H9 (cell line): ENCODE data around the gene NRXN2. TPM values are rescaled to one million over a fixed set of nuclear protein-coding genes. Genes with fewer than 3 reads are reported as not detected.

Experiments
- DNase-seq: peaks from one replicate; pipeline ENCODE4 v3.0.0-alpha.2; 2017
- H2AFZ ChIP-seq: one replicate; pipeline ENCODE4 v1.6.1; 2013; ENCODE audit warnings: mild to moderate bottlenecking, low read length, control low read depth, moderate library complexity
- H2AK5ac ChIP-seq: 2 replicates; pipeline ENCODE4 v1.6.1; 2013; ENCODE audit warnings: low read length, control low read depth, mixed read lengths; ENCODE audit not compliant: insufficient read length
- H2BK120ac ChIP-seq: one replicate; pipeline ENCODE4 v1.6.1; 2013; ENCODE audit warnings: low read depth, mild to moderate bottlenecking, low read length, control low read depth, inconsistent platforms; ENCODE audit not compliant: poor library complexity, severe bottlenecking
- H2BK12ac ChIP-seq: 2 replicates; pipeline ENCODE4 v1.6.1; 2013; ENCODE audit warnings: low read length, control low read depth, mixed read lengths, low read depth; ENCODE audit not compliant: insufficient read length
- H2BK15ac ChIP-seq: 2 replicates; pipeline ENCODE4 v1.6.1; 2013; ENCODE audit warnings: low read depth, low read length, control low read depth
- H2BK20ac ChIP-seq: one replicate; pipeline ENCODE4 v1.6.1; 2013; ENCODE audit warnings: low read depth, mild to moderate bottlenecking, low read length, control low read depth, inconsistent platforms; ENCODE audit not compliant: poor library complexity, severe bottlenecking
- H2BK5ac ChIP-seq: 2 replicates; pipeline ENCODE4 v1.6.1; 2013; ENCODE audit warnings: low read length, control low read depth, mixed read lengths; ENCODE audit not compliant: insufficient read length
- H3K14ac ChIP-seq: 2 replicates; pipeline ENCODE4 v1.6.1; 2013; ENCODE audit warnings: low read length, control low read depth; ENCODE audit not compliant: insufficient read depth
- H3K18ac ChIP-seq: 2 replicates; pipeline ENCODE4 v1.6.1; 2013; ENCODE audit warnings: low read depth, mild to moderate bottlenecking, mixed read lengths, low read length, control low read depth; ENCODE audit not compliant: insufficient read length
- H3K23ac ChIP-seq: 2 replicates; pipeline ENCODE4 v1.6.1; 2013; ENCODE audit warnings: low read length, control low read depth, mixed read lengths, low read depth; ENCODE audit not compliant: insufficient read length
- H3K23me2 ChIP-seq: 2 replicates; pipeline ENCODE4 v1.6.1; 2013; ENCODE audit warnings: low read depth, mild to moderate bottlenecking, mixed read lengths, low read length, control low read depth; ENCODE audit not compliant: insufficient read length, poor library complexity, severe bottlenecking
- H3K27ac ChIP-seq: 2 replicates; pipeline ENCODE4 v1.5.1; 2013; ENCODE audit warnings: low read length, control low read depth, mixed read lengths, low read depth; ENCODE audit not compliant: insufficient read length
- H3K27me3 ChIP-seq: 2 replicates; pipeline ENCODE4 v1.6.1; 2013; ENCODE audit warnings: low read length, control low read depth, inconsistent platforms; ENCODE audit not compliant: insufficient read depth
- H3K4ac ChIP-seq: 2 replicates; pipeline ENCODE4 v1.6.1; 2013; ENCODE audit warnings: low read depth, mild to moderate bottlenecking, control low read depth, inconsistent platforms, low read length, moderate library complexity
- H3K4me1 ChIP-seq: 2 replicates; pipeline ENCODE4 v1.6.1; 2013; ENCODE audit warnings: low read length, control low read depth, inconsistent platforms; ENCODE audit not compliant: insufficient read depth
- H3K4me2 ChIP-seq: 2 replicates; pipeline ENCODE4 v1.6.1; 2013; ENCODE audit warnings: low read length, control low read depth, mixed read lengths; ENCODE audit not compliant: insufficient read length, insufficient read depth
- H3K56ac ChIP-seq: 2 replicates; pipeline ENCODE4 v1.6.1; 2013; ENCODE audit warnings: low read depth, mild to moderate bottlenecking, mixed read lengths, low read length, control low read depth; ENCODE audit not compliant: insufficient read length
- H3K79me1 ChIP-seq: 2 replicates; pipeline ENCODE4 v1.6.1; 2013; ENCODE audit warnings: low read depth, mild to moderate bottlenecking, moderate library complexity, low read length, control low read depth, inconsistent platforms; ENCODE audit not compliant: insufficient read depth, poor library complexity, severe bottlenecking
- H3K79me2 ChIP-seq: 2 replicates; pipeline ENCODE4 v1.6.1; 2013; ENCODE audit warnings: low read length, control low read depth, inconsistent platforms; ENCODE audit not compliant: insufficient read depth
- H3K9ac ChIP-seq: 2 replicates; pipeline ENCODE4 v1.6.1; 2013; ENCODE audit warnings: low read length, control low read depth, mixed read lengths; ENCODE audit not compliant: insufficient read length; ENCODE audit errors: extremely low read depth
- H3K9me3 ChIP-seq: one replicate; pipeline ENCODE4 v1.6.1; 2013; ENCODE audit warnings: low read depth, low read length, inconsistent platforms; ENCODE audit not compliant: control insufficient read depth
- H3T11ph ChIP-seq: one replicate; pipeline ENCODE4 v1.6.1; 2013; ENCODE audit warnings: mild to moderate bottlenecking, low read length, control low read depth, inconsistent platforms
- H4K20me1 ChIP-seq: one replicate; pipeline ENCODE4 v1.6.1; 2013; ENCODE audit not compliant: control insufficient read depth, insufficient read length, insufficient read depth
- H4K5ac ChIP-seq: 2 replicates; pipeline ENCODE4 v1.6.1; 2013; ENCODE audit warnings: low read depth, mild to moderate bottlenecking, mixed read lengths, low read length, control low read depth; ENCODE audit not compliant: insufficient read length
- H4K8ac ChIP-seq: replicated peaks from 2 replicates; pipeline ENCODE4 v1.6.1; 2013; ENCODE audit warnings: low read length, control low read depth, mixed read lengths, low read depth; ENCODE audit not compliant: insufficient read length
- H4K91ac ChIP-seq: 2 replicates; pipeline ENCODE4 v1.6.1; 2013; ENCODE audit warnings: low read depth, mild to moderate bottlenecking, moderate library complexity, mixed read lengths, low read length, control low read depth; ENCODE audit not compliant: insufficient read length
- H3K27ac Mint-ChIP-seq, 3 experiments: 2 replicates in 2 of 3; 3 replicates in 1 of 3; pipeline ENCODE4 v1.8.0; 2020 to 2021; ENCODE audit warnings: mixed read lengths in 3 of 3, mild to moderate bottlenecking in 1 of 3, moderate library complexity in 1 of 3
- H3K27me3 Mint-ChIP-seq: 2 replicates; pipeline ENCODE4 v1.8.0; 2021; ENCODE audit warnings: low read depth, mild to moderate bottlenecking, moderate library complexity, mixed read lengths
- H3K36me3 Mint-ChIP-seq, 3 experiments: 2 replicates in 2 of 3; 3 replicates in 1 of 3; pipeline ENCODE4 v1.8.0; 2020 to 2021; ENCODE audit warnings: low read depth in 3 of 3, mixed read lengths in 3 of 3; ENCODE audit not compliant: insufficient read depth in 1 of 3
- H3K4me1 Mint-ChIP-seq, 2 experiments: 2 replicates each; pipeline ENCODE4 v1.8.0; 2020; ENCODE audit warnings: mixed read lengths in 2 of 2
- H3K4me3 Mint-ChIP-seq, 2 experiments: 2 replicates in 1 of 2; 3 replicates in 1 of 2; pipeline ENCODE4 v1.8.0; 2020 to 2021; ENCODE audit warnings: mild to moderate bottlenecking in 2 of 2, mixed read lengths in 2 of 2, moderate library complexity in 1 of 2
- H3K9me3 Mint-ChIP-seq, 2 experiments: 2 replicates in 1 of 2; 3 replicates in 1 of 2; pipeline ENCODE4 v1.8.0; 2020; ENCODE audit warnings: mild to moderate bottlenecking in 2 of 2, mixed read lengths in 2 of 2, moderate library complexity in 1 of 2
- WGBS: extraction: QIAGEN DNeasy Blood & Tissue Kit; methylation state at CpG from one replicate; pipeline ENCODE4 v1.1.7; 2013; ENCODE audit warnings: missing lambda C conversion rate, low lambda C conversion rate, mixed read lengths; ENCODE audit not compliant: insufficient read length; ENCODE audit errors: extremely low coverage; 5-methylcytosine and 5-hydroxymethylcytosine counted together
- total RNA-seq: library from RNA; stranded (reverse); gene quantifications from 2 replicates; pipeline ENCODE4 v1.2.1, GENCODE V29; 2021
- TF ChIP-seq, protein P1 (sequence below): fragments of 200-600 bp; sonication (generic); conservative IDR thresholded peaks from 3 replicates; pipeline ENCODE4 v1.8.0; 2021; ENCODE audit warnings: antibody characterized with exemption, mild to moderate bottlenecking

Gene NRXN2
- total RNA-seq, 1 experiment from 2014 or later = 3.9 TPM

DNA sequence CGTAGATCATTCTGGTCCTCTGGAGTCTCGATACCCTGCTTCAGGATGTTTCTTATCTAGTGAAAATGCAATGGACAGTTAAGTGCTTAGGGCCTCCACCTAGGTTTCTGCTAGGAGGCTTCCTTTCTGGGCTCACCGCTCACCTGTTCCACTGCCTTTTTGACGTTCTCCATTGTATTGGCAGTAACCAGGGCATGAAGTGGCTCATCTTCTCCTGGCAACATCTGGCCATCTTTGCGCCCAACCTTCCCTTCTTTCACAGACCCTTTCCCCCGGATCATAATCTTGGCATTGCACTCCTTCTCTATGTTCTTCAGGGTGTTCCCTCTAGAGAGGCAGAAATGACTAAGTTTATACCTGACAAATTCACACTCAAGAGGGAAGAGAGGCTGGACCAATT lies 46.3 kb upstream of the NRXN2 start:
- Histone ChIP-seq H2BK12ac (no peak overlapping the region), H3K9ac (no peak overlapping the region), H3K4me2 (no peak overlapping the region), H2BK5ac (no peak overlapping the region), H3K4ac (no peak overlapping the region), H3T11ph (no peak overlapping the region), H2AK5ac (no peak overlapping the region), H4K91ac (no peak overlapping the region), H3K23me2 (no peaks in the 10 kb centered on the region), H3K14ac (no peak overlapping the region), H3K56ac (no peak overlapping the region), H3K9me3 (no peaks in the 10 kb centered on the region), H2AFZ (no peak overlapping the region), H2BK15ac (no peak overlapping the region), H4K5ac (no peak overlapping the region), H3K79me1 (peaks cover 7% of the 10 kb centered on the region), H4K8ac (no peak overlapping the region), H3K79me2 (0 out of 2 replicates have a peak, but pooled peaks cover 3% of the 10 kb centered on the region), H3K18ac (no peak overlapping the region), H3K23ac (no peak overlapping the region), H3K4me1 (no peaks in the 10 kb centered on the region; the same call in 1 of the 2 replicates), H2BK20ac (no peak overlapping the region), H3K27ac (no peak overlapping the region), H4K20me1 (peaks cover 3% of the 10 kb centered on the region), H2BK120ac (no peak overlapping the region), H3K27me3 (no peaks in the 10 kb centered on the region)
- Mint-ChIP-seq H3K4me3 (peak overlapping the region in 1 of 2 experiments; percentile 24; a peak in 1 of 5 replicates), H3K27ac (peak overlapping the region; percentile 27 to 72 (median 63); a peak in 5 of 7 replicates), H3K9me3 (no peaks in the 10 kb centered on the region), H3K4me1 (peaks cover 28 to 40% of the 10 kb centered on the region in 2 experiments), H3K36me3 (peaks cover 81 to 98% (median 97%) of the 10 kb centered on the region in 3 experiments; a peak in 6 of 7 replicates), H3K27me3 (no peaks in the 10 kb centered on the region)
- no CpG with 5 or more reads among the region's 6 CpGs for WGBS
- TF ChIP-seq, protein P1, sequence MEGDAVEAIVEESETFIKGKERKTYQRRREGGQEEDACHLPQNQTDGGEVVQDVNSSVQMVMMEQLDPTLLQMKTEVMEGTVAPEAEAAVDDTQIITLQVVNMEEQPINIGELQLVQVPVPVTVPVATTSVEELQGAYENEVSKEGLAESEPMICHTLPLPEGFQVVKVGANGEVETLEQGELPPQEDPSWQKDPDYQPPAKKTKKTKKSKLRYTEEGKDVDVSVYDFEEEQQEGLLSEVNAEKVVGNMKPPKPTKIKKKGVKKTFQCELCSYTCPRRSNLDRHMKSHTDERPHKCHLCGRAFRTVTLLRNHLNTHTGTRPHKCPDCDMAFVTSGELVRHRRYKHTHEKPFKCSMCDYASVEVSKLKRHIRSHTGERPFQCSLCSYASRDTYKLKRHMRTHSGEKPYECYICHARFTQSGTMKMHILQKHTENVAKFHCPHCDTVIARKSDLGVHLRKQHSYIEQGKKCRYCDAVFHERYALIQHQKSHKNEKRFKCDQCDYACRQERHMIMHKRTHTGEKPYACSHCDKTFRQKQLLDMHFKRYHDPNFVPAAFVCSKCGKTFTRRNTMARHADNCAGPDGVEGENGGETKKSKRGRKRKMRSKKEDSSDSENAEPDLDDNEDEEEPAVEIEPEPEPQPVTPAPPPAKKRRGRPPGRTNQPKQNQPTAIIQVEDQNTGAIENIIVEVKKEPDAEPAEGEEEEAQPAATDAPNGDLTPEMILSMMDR = no peak
- no peak for DNase-seq
